A673 (cell line): ENCODE measurements around the gene SWT1.

ENCODE experiments used
- EZH2 ChIP-seq: fragments of 200-600 bp; sonication (generic); IDR thresholded peaks from 2 replicates; pipeline ENCODE4 v1.6.1; 2017; ENCODE audit warnings: borderline replicate concordance, low read depth, mild to moderate bottlenecking, mixed read lengths, antibody characterized with exemption, low read length; ENCODE audit not compliant: poor library complexity, severe bottlenecking
- TF ChIP-seq, protein P1 (sequence below): fragments of 300-800, 200-600 bp; sonication (generic); conservative IDR thresholded peaks from 2 replicates; pipeline ENCODE4 v1.5.1; 2017; ENCODE audit warnings: low read depth, mild to moderate bottlenecking, antibody characterized with exemption, low read length, moderate library complexity, mixed read lengths

DNA sequence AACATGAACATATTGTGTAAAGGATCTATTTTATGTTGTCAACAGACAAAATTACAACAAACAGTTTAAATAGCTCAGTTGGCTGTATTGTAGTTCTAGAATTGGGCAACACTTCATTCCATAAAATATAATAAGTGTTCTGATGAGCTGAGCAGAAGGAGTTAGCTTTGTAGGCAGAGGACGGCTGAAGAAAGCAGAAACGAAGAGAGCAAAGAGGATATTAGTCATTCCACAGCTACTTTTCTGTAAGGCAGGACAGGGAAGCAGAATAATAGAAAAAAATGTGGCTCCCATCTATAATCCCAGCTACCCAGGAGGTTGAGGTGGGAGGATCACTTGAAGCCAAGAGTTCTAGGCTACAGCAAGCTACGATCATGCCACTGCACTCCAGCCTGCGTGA, 180.3 kb downstream of the SWT1 start:
- TF ChIP-seq, protein P1, sequence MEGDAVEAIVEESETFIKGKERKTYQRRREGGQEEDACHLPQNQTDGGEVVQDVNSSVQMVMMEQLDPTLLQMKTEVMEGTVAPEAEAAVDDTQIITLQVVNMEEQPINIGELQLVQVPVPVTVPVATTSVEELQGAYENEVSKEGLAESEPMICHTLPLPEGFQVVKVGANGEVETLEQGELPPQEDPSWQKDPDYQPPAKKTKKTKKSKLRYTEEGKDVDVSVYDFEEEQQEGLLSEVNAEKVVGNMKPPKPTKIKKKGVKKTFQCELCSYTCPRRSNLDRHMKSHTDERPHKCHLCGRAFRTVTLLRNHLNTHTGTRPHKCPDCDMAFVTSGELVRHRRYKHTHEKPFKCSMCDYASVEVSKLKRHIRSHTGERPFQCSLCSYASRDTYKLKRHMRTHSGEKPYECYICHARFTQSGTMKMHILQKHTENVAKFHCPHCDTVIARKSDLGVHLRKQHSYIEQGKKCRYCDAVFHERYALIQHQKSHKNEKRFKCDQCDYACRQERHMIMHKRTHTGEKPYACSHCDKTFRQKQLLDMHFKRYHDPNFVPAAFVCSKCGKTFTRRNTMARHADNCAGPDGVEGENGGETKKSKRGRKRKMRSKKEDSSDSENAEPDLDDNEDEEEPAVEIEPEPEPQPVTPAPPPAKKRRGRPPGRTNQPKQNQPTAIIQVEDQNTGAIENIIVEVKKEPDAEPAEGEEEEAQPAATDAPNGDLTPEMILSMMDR: no peak
- TF ChIP-seq EZH2: no peak
